Fibroblast of the aortic adventitia (primary cell): ENCODE data around the gene ADGRG1. TPM values are rescaled to one million over a fixed set of nuclear protein-coding genes. Genes with fewer than 3 reads are reported as not detected.
A peak's percentile ranks its signal among the peaks of the same experiment; 100 is the strongest.

Source experiments
- DNase-seq: peaks from one replicate; pipeline ENCODE4 v3.0.0-alpha.2; 2010; ENCODE audit warnings: low read depth
- H3K4me3 ChIP-seq: 2 replicates; pipeline ENCODE4 v1.5.1; 2011; ENCODE audit warnings: low read depth, mild to moderate bottlenecking, control low read depth, low read length, moderate library complexity
- CTCF ChIP-seq: IDR thresholded peaks from 2 replicates; pipeline ENCODE4 v1.5.1; 2011; ENCODE audit warnings: mild to moderate bottlenecking, low read length, control low read depth, inconsistent platforms; ENCODE audit not compliant: insufficient read depth
- total RNA-seq: library from RNA; depleted of rRNA; stranded (reverse); fragments of >200 nt; gene quantifications from 2 replicates; pipeline ENCODE4 v1.2.3, GENCODE V29; 2012; ENCODE audit warnings: low replicate concordance

The ADGRG1 gene
- total RNA-seq, 1 donor: 9.8 TPM

GRCh38 chr16:57688487-57688986, 60.1 kb downstream of the ADGRG1 start:
- DNase-seq: no peak
- no peak overlapping the region for H3K4me3 ChIP-seq
- no peak for TF ChIP-seq CTCF

GRCh38 chr16:57688987-57689761, 60.7 kb downstream of the ADGRG1 start:
- no peak for TF ChIP-seq CTCF
- DNase-seq: no peak
- H3K4me3 ChIP-seq: no peak overlapping the region

GRCh38 chr16:57689762-57690558, 61.5 kb downstream of the ADGRG1 start:
- TF ChIP-seq CTCF: no peak
- H3K4me3 ChIP-seq: no peak overlapping the region
- DNase-seq: peak; percentile 4

- TF ChIP-seq CTCF: no peak
- DNase-seq: peak; percentile 12
- H3K4me3 ChIP-seq: no peak overlapping the region
Measured at GRCh38 chr16:57690782-57691471, 62.5 kb downstream of the ADGRG1 start.

GRCh38 chr16:57692636-57693035, 64.2 kb downstream of the ADGRG1 start:
- H3K4me3 ChIP-seq: no peak overlapping the region
- no peak for DNase-seq
- TF ChIP-seq CTCF: no peak

GRCh38 chr16:57693550-57693949, 65.1 kb downstream of the ADGRG1 start:
- no peak for TF ChIP-seq CTCF
- H3K4me3 ChIP-seq: no peak overlapping the region

More at GRCh38 chr16:57693550-57693949, 65.1 kb downstream of the ADGRG1 start:
- DNase-seq: no peak
